ENCODE measurements around the gene C8B.

Gene C8B

GRCh38 chr1:56965916-56966697, at the start of gene C8B:
C8B (minus strand) TSS chr1:56966015; CDS start chr1:56965948, 67 bp downstream.
- H3K4me3 ChIP-seq (ENCODE audit: control insufficient read depth, low read depth, low read length), result no peak within 1 kb of the TSS
- no peak for TF ChIP-seq CTCF (conservative IDR thresholded peaks at IDR 0.05; ENCODE audit: control insufficient read depth, insufficient read depth, low read depth, low read length)
- no peak for DNase-seq (ENCODE audit: low read depth)

GRCh38 chr1:57015071-57015470, 49.3 kb upstream of the C8B start:
- no peak overlapping the region for H3K4me3 ChIP-seq (ENCODE audit: control insufficient read depth, low read depth, low read length)
- TF ChIP-seq CTCF (conservative IDR thresholded peaks at IDR 0.05; ENCODE audit: control insufficient read depth, insufficient read depth, low read depth, low read length), result no peak
- no peak for DNase-seq (ENCODE audit: low read depth)

- H3K4me3 ChIP-seq (ENCODE audit: control insufficient read depth, low read depth, low read length), result no peak overlapping the region
- DNase-seq (ENCODE audit: low read depth), result no peak
- no peak for TF ChIP-seq CTCF (conservative IDR thresholded peaks at IDR 0.05; ENCODE audit: control insufficient read depth, insufficient read depth, low read depth, low read length)
These were observed 47.7 kb upstream of the C8B start for GRCh38 chr1:57013522-57013921.

- no peak overlapping the region for H3K4me3 ChIP-seq (ENCODE audit: control insufficient read depth, low read depth, low read length)
- no peak for TF ChIP-seq CTCF (conservative IDR thresholded peaks at IDR 0.05; ENCODE audit: control insufficient read depth, insufficient read depth, low read depth, low read length)
- DNase-seq (ENCODE audit: low read depth), result no peak
These were observed 46.5 kb upstream of the C8B start for GRCh38 chr1:57012315-57012714.

GRCh38 chr1:57010511-57010910, 44.7 kb upstream of the C8B start:
- DNase-seq (ENCODE audit: low read depth), result no peak
- no peak for TF ChIP-seq CTCF (conservative IDR thresholded peaks at IDR 0.05; ENCODE audit: control insufficient read depth, insufficient read depth, low read depth, low read length)
- H3K4me3 ChIP-seq (ENCODE audit: control insufficient read depth, low read depth, low read length), result no peak overlapping the region

GRCh38 chr1:57007948-57008347, 42.1 kb upstream of the C8B start:
- TF ChIP-seq CTCF (conservative IDR thresholded peaks at IDR 0.05; ENCODE audit: control insufficient read depth, insufficient read depth, low read depth, low read length), result no peak
- H3K4me3 ChIP-seq (ENCODE audit: control insufficient read depth, low read depth, low read length), result no peak overlapping the region
- no peak for DNase-seq (ENCODE audit: low read depth)
